Suppressor macrophage treated with lipopolysaccharide for 4 hours (primary cell): ENCODE results near the gene C4A.
A peak's percentile ranks its signal among the peaks of the same experiment; 100 is the strongest.
"Not testable (repeated sequence)": the region's sequence is repeated elsewhere in the genome, so short reads cannot be mapped to it uniquely, and the experiment has no call there.

Source experiments
- DNase-seq: peaks from one replicate; pipeline ENCODE4 v3.0.0-alpha.2; 2020

The C4A gene

GRCh38 chr6:31961616-31962015 lies 20.2 kb upstream of the C4A start:
- no peak for DNase-seq

GRCh38 chr6:31963921-31964320 lies 17.9 kb upstream of the C4A start:
- no peak for DNase-seq

GRCh38 chr6:31965700-31966099 lies 16.2 kb upstream of the C4A start:
- DNase-seq = no peak

GRCh38 chr6:31966506-31966905 lies 15.4 kb upstream of the C4A start:
- no peak for DNase-seq

- no peak for DNase-seq
Measured at GRCh38 chr6:31966997-31967925, 14.6 kb upstream of the C4A start.

- no peak for DNase-seq
Measured at GRCh38 chr6:31967926-31968320, 13.9 kb upstream of the C4A start.

GRCh38 chr6:31968326-31968725 lies 13.5 kb upstream of the C4A start:
- no peak for DNase-seq

- DNase-seq = no peak
Measured at GRCh38 chr6:31968791-31969711, 12.8 kb upstream of the C4A start.

- DNase-seq = no peak
Measured at GRCh38 chr6:31969712-31970603, 11.9 kb upstream of the C4A start.

GRCh38 chr6:31970604-31971271 lies 11.1 kb upstream of the C4A start:
- DNase-seq = no peak

GRCh38 chr6:31971279-31971992 lies 10.4 kb upstream of the C4A start:
- DNase-seq = no peak

GRCh38 chr6:31971993-31972708 lies 9.7 kb upstream of the C4A start, which contains the start of gene DXO:
Gene DXO (minus strand): TSS chr6:31972138. CDS start chr6:31971675, 463 bp downstream.
- DNase-seq = peak; percentile 98

GRCh38 chr6:31972709-31973350 lies 9.0 kb upstream of the C4A start:
- peak; percentile 60 for DNase-seq

GRCh38 chr6:31976065-31976464 lies 5.8 kb upstream of the C4A start:
- not testable (repeated sequence) for DNase-seq

GRCh38 chr6:31977816-31978431 lies 3.9 kb upstream of the C4A start:
- no peak for DNase-seq

GRCh38 chr6:31978831-31979230 lies 3.0 kb upstream of the C4A start:
- no peak for DNase-seq

GRCh38 chr6:31979238-31979898 lies 2.5 kb upstream of the C4A start:
- DNase-seq = no peak

- not testable (repeated sequence) for DNase-seq
Measured at GRCh38 chr6:31980195-31980876, 1.5 kb upstream of the C4A start.
